Superior temporal gyrus (tissue), 1 donor: ENCODE measurements around the gene CAMK1D.

ENCODE experiments used
- DNase-seq: peaks from one replicate; pipeline ENCODE4 v3.0.0-alpha.2; 2016; ENCODE audit errors: extremely low spot score

Gene CAMK1D

GRCh38 chr10:12650538-12651298 lies 301.4 kb downstream of the CAMK1D start:
- DNase-seq, result no peak

DNA sequence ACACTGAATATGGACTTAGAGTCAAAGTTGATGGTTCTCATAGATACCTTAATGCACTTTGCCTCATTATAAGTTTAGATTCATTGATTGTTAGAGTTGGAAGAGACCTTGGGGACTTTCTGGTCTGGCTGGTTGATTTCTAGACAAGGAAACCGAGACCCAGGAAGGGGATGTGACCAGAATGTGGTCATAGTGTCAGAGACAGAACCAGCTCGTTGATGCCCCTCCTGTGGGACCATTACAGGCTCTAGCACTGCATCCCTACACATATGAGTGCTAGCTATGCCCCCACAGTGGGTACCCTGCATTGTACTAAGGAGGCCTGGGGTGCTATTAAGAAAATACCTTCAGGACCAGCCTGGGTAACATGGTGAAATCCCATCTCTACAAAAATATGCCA lies 306.6 kb downstream of the CAMK1D start:
- DNase-seq, result no peak

DNA sequence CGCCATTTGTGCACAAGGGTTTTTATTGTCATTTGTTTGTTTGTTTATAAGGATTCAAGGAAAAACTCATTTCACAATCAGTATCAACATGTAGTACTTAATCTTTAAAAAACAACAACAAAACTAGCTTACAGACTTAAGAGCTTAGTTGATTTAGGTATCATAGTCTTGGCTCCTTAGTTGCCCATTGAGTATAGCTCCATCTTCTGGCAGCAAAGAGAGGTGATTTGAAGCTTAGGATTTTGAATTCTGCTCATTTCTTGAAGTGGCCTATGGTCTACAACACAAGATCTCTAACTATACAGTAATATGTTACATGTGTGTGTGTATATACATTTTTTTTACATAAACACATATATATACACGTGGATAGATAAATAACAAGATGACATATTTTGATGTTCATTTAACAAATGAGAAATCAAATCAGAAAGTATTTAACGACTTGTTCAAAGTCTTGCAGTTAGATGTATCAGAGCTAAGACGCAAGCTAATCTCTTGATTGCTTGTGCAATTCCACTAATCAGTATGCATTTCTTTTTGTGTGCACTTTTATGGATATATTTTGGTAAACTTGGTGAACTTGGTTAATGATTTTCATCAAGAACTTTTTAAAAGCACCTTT lies 307.3 kb downstream of the CAMK1D start:
- DNase-seq, result peak; percentile 56

DNA sequence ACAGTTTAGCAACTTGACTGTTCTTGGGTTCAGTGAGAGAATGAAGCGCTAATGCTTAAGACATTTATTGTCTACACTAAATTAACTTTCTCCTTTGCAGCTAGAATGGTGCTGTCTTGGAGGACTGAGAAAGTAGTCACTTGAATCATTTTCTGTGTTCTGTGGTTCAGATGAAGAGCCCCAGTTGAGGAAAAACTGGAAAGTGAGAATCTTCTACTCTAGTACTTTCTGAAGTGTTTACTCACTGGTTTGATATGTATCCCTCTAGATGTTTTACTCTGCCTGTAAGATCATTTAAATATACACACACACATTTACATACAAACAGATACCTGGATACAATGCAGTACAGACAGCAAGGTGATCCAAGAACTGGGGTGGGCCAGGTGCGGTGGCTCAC lies 308.1 kb downstream of the CAMK1D start:
- DNase-seq, result no peak

GRCh38 chr10:12658526-12658925 lies 309.2 kb downstream of the CAMK1D start:
- DNase-seq, result no peak

GRCh38 chr10:12659706-12660105 lies 310.4 kb downstream of the CAMK1D start:
- DNase-seq, result no peak

GRCh38 chr10:12660812-12661211 lies 311.5 kb downstream of the CAMK1D start:
- DNase-seq, result no peak

- peak; percentile 45 for DNase-seq
These were observed 312.3 kb downstream of the CAMK1D start for GRCh38 chr10:12661671-12662070.

DNA sequence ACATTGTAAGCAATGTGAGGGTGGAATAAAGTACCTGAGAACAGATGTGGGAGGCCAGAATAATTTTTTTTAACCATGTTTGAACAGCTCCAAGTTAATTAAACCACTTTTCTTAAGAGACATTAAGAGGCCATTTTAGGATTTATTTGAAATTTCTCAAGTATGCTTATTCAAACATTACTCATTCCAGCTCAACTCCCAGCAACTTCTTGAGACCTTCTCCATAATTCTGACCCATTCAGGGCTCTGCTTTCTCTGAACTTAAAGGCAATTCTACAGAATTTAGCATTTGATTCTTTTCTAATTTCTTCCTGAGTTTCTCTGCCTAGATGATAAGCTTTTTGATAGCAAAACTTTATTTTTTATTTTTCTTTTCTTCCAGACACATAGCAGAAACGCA lies 314.5 kb downstream of the CAMK1D start:
- DNase-seq, result peak; percentile 36

DNA sequence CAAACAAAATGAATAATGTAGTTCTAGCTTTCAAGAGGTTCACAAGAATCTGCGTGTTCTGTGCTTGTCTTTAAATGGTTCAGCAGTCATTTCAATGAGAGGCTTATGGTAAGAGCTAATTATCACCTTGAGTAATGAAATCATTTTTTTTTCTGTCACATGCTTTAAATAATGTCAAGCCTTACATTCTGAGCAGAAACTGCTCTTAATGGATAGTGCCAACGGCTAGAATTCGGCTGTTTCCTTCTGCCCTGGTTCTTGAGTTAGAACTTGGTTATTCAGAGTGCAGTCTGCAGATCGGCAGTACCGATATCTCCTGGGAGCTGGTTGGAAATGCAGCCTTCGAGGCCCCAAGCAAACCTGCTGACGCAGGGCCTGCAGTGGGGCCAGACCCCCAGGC lies 316.2 kb downstream of the CAMK1D start:
- no peak for DNase-seq

DNA sequence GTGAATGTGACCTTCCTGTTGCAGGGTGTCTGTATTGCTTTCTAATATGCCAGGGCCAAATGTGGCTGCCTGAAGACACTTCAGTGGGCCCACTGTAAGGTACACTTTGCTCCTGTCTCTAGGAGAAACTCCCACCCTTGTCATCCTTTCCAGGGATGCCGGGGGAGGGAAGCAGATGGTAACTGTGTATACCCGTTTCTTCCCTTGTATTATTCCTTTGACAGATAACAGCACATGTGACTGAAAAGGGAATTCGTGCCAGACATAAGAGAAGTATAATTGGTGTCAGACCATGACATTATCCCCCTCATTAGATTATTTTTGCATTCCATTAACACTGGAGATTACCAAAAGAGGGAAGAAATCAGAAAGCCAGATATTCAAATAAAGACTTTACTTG lies 317.7 kb downstream of the CAMK1D start:
- DNase-seq, result no peak

GRCh38 chr10:12668634-12669033 lies 319.3 kb downstream of the CAMK1D start:
- DNase-seq, result no peak

- DNase-seq, result no peak
These were observed 320.7 kb downstream of the CAMK1D start for GRCh38 chr10:12670004-12670403.

DNA sequence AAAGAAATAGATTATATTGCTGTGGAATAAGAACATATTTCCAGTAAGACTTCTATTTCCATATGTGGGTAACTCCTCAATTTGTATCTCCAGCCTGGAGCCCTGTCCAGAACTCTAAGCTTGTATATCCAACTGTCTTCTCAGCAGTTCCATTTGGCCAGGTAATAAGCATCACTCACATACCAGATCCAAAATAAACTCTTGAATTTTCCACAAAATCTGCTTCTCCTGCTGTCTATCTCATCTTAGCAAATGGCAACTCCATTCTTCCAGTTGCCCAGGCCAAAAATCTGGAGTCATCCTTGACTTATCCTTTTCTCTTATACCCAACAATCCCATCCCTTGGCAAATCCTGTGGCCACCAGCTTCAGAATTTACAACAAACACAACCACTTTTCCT lies 325.8 kb downstream of the CAMK1D start:
- DNase-seq, result no peak

DNA sequence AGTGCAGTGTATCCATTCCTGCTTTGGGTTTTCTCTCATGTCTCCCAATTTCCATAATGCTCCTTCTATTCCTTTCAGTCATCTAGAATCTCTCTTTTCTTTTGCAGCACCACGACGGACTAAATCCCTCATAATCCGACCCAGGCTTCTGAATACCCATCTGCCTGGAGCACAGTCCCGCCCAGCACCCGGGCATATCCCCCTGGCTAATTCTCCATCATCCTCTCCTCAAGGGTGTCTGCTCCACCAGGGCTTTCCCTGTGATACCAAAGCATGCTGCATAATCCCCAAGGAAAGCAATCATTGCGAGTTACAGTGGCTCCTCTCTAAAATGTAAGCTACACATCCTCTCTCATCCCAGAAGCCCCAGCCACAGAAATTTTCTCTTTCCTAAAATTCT lies 330.3 kb downstream of the CAMK1D start:
- DNase-seq, result no peak

GRCh38 chr10:12681252-12681651 lies 331.9 kb downstream of the CAMK1D start:
- DNase-seq, result no peak

GRCh38 chr10:12684784-12685183 lies 335.4 kb downstream of the CAMK1D start:
- no peak for DNase-seq

GRCh38 chr10:12685261-12686058 lies 336.1 kb downstream of the CAMK1D start:
- DNase-seq, result no peak

DNA sequence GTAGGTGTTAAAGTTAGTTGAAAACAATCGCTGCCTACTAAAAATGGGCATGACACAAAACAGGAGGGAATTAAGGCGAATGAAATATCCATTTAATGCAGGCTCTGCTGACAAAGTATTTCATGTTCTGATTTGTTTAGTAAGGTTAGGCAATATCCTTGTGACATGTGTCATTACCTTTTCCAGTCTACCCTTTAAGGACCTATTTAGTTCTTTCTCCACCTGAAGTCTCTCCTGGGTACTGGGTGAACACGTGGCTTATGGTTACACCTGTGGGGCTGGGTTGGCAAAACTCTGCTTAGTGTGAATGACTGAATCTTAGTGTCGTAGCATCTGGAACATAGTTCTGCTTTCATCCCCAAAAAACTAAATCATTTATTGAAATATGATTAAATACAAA lies 338.6 kb downstream of the CAMK1D start:
- no peak for DNase-seq

- no peak for DNase-seq
These were observed 340.5 kb downstream of the CAMK1D start for GRCh38 chr10:12689893-12690292.

GRCh38 chr10:12690525-12691126 lies 341.3 kb downstream of the CAMK1D start:
- no peak for DNase-seq

DNA sequence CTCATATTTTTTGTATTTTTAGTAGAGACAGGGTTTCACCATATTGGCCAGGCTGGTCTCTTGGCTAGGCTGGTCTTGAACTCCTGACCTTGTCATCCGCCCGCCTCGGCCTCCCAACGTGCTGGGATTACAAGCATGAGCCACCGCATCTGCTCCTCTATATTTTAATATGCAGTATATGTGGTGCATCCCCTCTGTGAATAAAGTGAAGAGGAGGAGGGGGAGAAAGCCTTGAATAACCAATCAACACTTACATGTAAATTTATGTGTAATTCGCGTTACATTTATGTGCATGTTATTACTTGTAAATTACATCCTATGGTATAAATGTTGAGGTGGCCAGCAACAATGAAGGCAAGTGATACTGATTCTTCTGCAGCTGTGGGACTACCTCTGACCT lies 342.2 kb downstream of the CAMK1D start:
- DNase-seq, result no peak
